Tibial nerve (tissue), 3 donors: ENCODE data around the gene EPG5.

ENCODE experiments used
- CTCF ChIP-seq, 5 experiments: fragments of 200-600 bp in 3 of 5; fragments of 450-650 bp in 2 of 5; sonication (generic) in 3 of 5; IDR thresholded peaks; one replicate each; pipeline ENCODE4 v1.5.1; 2016 to 2019; ENCODE audit warnings: antibody characterized with exemption in 5 of 5, mild to moderate bottlenecking in 3 of 5, moderate library complexity in 2 of 5
- POLR2A ChIP-seq, 2 donors: fragments of 450-650 bp; IDR thresholded peaks; one replicate each; pipeline ENCODE4 v1.6.1; 2017; ENCODE audit warnings: antibody characterized with exemption in 2 of 2, mild to moderate bottlenecking in 2 of 2, moderate library complexity in 2 of 2

- TF ChIP-seq POLR2A (IDR thresholded peaks at IDR 0.05), result no peak
- TF ChIP-seq CTCF (IDR thresholded peaks at IDR 0.05), result no peak
Measured at GRCh38 chr18:46008531-46008930, 41.4 kb upstream of the EPG5 start.
